Adrenal gland (tissue), 12 donors: ENCODE results near the gene TMED6. TPM values are rescaled to one million over a fixed set of nuclear protein-coding genes. Genes with fewer than 3 reads are reported as not detected.

Experiments used
- DNase-seq, 7 donors: peaks; one replicate each; pipeline ENCODE4 v3.0.0-alpha.2; 2019 to 2020
- H3K27ac ChIP-seq, 5 donors: fragments of 200-600 bp; sonication (generic) in 4 of 5; 1 replicate in 3 of 5; 2 replicates in 2 of 5; pipeline versions ENCODE4 v1.5.1 to v1.8.0; 2016 to 2020; ENCODE audit warnings: mild to moderate bottlenecking in 1 of 5
- H3K27me3 ChIP-seq: fragments of 200-600 bp; 2 replicates; pipeline ENCODE4 v1.8.0; 2021
- H3K36me3 ChIP-seq, 2 donors: fragments of 200-600 bp; replicated peaks in 1 of 2; 1 replicate in 1 of 2; 2 replicates in 1 of 2; pipeline versions ENCODE4 v1.5.1 to v1.8.0; 2018 to 2022
- H3K4me1 ChIP-seq, 2 donors: fragments of 200-600 bp; replicated peaks in 1 of 2; 1 replicate in 1 of 2; 2 replicates in 1 of 2; pipeline versions ENCODE4 v1.5.1 to v1.8.0; 2018 to 2021
- H3K4me3 ChIP-seq, 4 donors: fragments of 200-600 bp; sonication (generic) in 3 of 4; one replicate each; pipeline ENCODE4 v1.5.1; 2016 to 2018
- H3K9me3 ChIP-seq, 3 donors: fragments of 200-600 bp; sonication (generic) in 1 of 3; replicated peaks in 1 of 3; 1 replicate in 2 of 3; 2 replicates in 1 of 3; pipeline versions ENCODE4 v1.5.1 to v1.8.0; 2016 to 2021
- CTCF ChIP-seq, 6 experiments: fragments of 450-650 bp in 4 of 6; fragments of 200-600 bp in 2 of 6; sonication (generic) in 1 of 6; IDR thresholded peaks; 1 replicate in 5 of 6; 2 replicates in 1 of 6; pipeline versions ENCODE4 v1.5.1 to v1.8.0; 2016 to 2021; ENCODE audit warnings: antibody characterized with exemption in 6 of 6, mild to moderate bottlenecking in 2 of 6, moderate library complexity in 1 of 6
- POLR2A ChIP-seq, 2 donors: fragments of 450-650 bp; IDR thresholded peaks; one replicate each; pipeline ENCODE4 v1.6.1; 2017; ENCODE audit warnings: antibody characterized with exemption in 2 of 2, mild to moderate bottlenecking in 2 of 2, moderate library complexity in 1 of 2
- WGBS, 4 donors: extraction: QIAGEN DNeasy Blood & Tissue Kit in 2 of 4; methylation state at CpG; one replicate each; pipeline versions ENCODE4 v1.1.5 to v1.1.7; 2013 to 2017; 5-methylcytosine and 5-hydroxymethylcytosine counted together
- intact Hi-C, 2 donors: fragments of 100-400 bp; cut with DNase I; formaldehyde crosslinking; loops; one replicate each; pipeline versions ENCODE4 v1.14.1 to v1.15.0; 2022 to 2023
- polyA plus RNA-seq, 3 donors: library from polyadenylated mRNA; stranded (reverse); fragments of 200-250 nt in 2 of 3; fragments of 350-450 nt in 1 of 3; fragmentation: Illumina TruSeq in 1 of 3; extraction: RNeasy Lipid Tissue Mini Kit (QIAGEN cat#74804) in 1 of 3; gene quantifications; one replicate each; pipeline ENCODE4 v1.2.3, GENCODE V29; 2013 to 2014
- total RNA-seq, 9 donors: library from RNA; depleted of rRNA in 4 of 9; stranded (reverse); fragments of >200 nt in 4 of 9; fragments of 120-200 nt in 1 of 9; fragmentation: NEBNext Ultra II Directional in 1 of 9; extraction: Animal tissue kit (Norgen Biotek cat#: 25700) in 1 of 9; gene quantifications; one replicate each; pipeline versions ENCODE4 v1.1.0 to v1.2.4, GENCODE V29; 2013 to 2023
- donor health status: healthy with polysubstance abuse.
- donor health status: Bipolar disorder and iron deficiency.
- donor health status: DM: yes; HTN: yes; CAD: no.
- donor health status: DM: no; HTN: no; CAD: no.
- donor health status: DM: no; HTN: no; CAD: no.
- donor health status: DM: yes; HTN: yes; CAD: no.

Gene TMED6
- total and polyA plus RNA-seq, 12 donors = 0.22 to 2.5 (median 0.42) TPM; not detected in 5

- TF ChIP-seq POLR2A (IDR thresholded peaks at IDR 0.05) = peak; percentile 41 to 76
- peak in 1 of 6 experiments; percentile 3 for TF ChIP-seq CTCF (IDR thresholded peaks at IDR 0.05)
- WGBS, 4 donors = 0 to 5% (median 1%) methylated on average over 13 to 93 of the region's 93 CpGs
- H3K36me3 ChIP-seq = peaks cover 0 to 66% of the 10 kb centered on the region in 2 donors
- no peaks in the 10 kb centered on the region for H3K9me3 ChIP-seq
- peaks cover 16 to 47% of the 10 kb centered on the region in 2 donors for H3K4me1 ChIP-seq
- H3K4me3 ChIP-seq = peak within 1 kb of the TSS; percentile 5 to 86 (median 54)
- peak; percentile 93 to 96 (median 94) for DNase-seq
- no peaks in the 10 kb centered on the region for H3K27me3 ChIP-seq
- intact Hi-C loops = no loop called here
- peak within 1 kb of the TSS; percentile 74 to 88 (median 86) for H3K27ac ChIP-seq
These were observed 21.1 kb downstream of the TMED6 start, which contains the start of gene PDF for GRCh38 chr16:69330286-69331109. Gene PDF (minus strand): TSS chr16:69330588. CDS start chr16:69330570, 18 bp downstream.

- DNase-seq = peak in 5 of 7 donors; percentile 45 to 67 (median 50)
- H3K27ac ChIP-seq = peak overlapping the region; percentile 74 to 88 (median 86)
- whole genome bisulfite sequencing, 4 donors = 4 to 52% (median 11%) methylated on average over 11 to 77 of the region's 77 CpGs
- intact Hi-C loops = no loop called here
- H3K4me1 ChIP-seq = peaks cover 16 to 49% of the 10 kb centered on the region in 2 donors
- H3K9me3 ChIP-seq = no peaks in the 10 kb centered on the region
- TF ChIP-seq POLR2A (IDR thresholded peaks at IDR 0.05) = no peak
- TF ChIP-seq CTCF (IDR thresholded peaks at IDR 0.05) = no peak
- peak overlapping the region; percentile 5 to 86 (median 54) for H3K4me3 ChIP-seq
- peaks cover 0 to 66% of the 10 kb centered on the region in 2 donors for H3K36me3 ChIP-seq
- H3K27me3 ChIP-seq = no peaks in the 10 kb centered on the region
These were observed 22.0 kb downstream of the TMED6 start for GRCh38 chr16:69329369-69330285.

GRCh38 chr16:69328854-69329316, 22.7 kb downstream of the TMED6 start:
- TF ChIP-seq CTCF (IDR thresholded peaks at IDR 0.05) = no peak
- TF ChIP-seq POLR2A (IDR thresholded peaks at IDR 0.05) = no peak
- DNase-seq = peak in 4 of 7 donors; percentile 35 to 65 (median 47)
- peak overlapping the region in 3 of 5 donors; percentile 2 to 87 (median 86) for H3K27ac ChIP-seq
- H3K9me3 ChIP-seq = no peaks in the 10 kb centered on the region
- peaks cover 0 to 66% of the 10 kb centered on the region in 2 donors for H3K36me3 ChIP-seq
- WGBS, 4 donors = 43 to 53% (median 46%) methylated on average over 10 of the region's 10 CpGs
- peak overlapping the region in 1 of 4 donors; percentile 86 for H3K4me3 ChIP-seq
- intact Hi-C loops = no loop called here
- H3K4me1 ChIP-seq = peaks cover 16 to 56% of the 10 kb centered on the region in 2 donors
- no peaks in the 10 kb centered on the region for H3K27me3 ChIP-seq
